Astrocyte (in vitro differentiated cells and primary cell): ENCODE measurements around the gene EMID1. TPM values are rescaled to one million over a fixed set of nuclear protein-coding genes. Genes with fewer than 3 reads are reported as not detected.

Source experiments
- DNase-seq: peaks from one replicate; pipeline ENCODE4 v3.0.0-alpha.2; 2010; ENCODE audit warnings: low read depth
- FAIRE-seq: peaks from 2 replicates; lab custom pipeline; 2011; peaks lifted over from hg19 to GRCh38; lab: Jason Lieb, UNC
- H2AFZ ChIP-seq: 2 replicates; pipeline ENCODE4 v1.6.0; 2012; ENCODE audit warnings: low read depth, low read length, inconsistent platforms
- H3K27ac ChIP-seq: 2 replicates; pipeline ENCODE4 v1.5.1; 2011; ENCODE audit warnings: low read depth, low read length, inconsistent platforms
- H3K27me3 ChIP-seq: 2 replicates; pipeline ENCODE4 v1.6.0; 2011; ENCODE audit warnings: low read length, inconsistent platforms; ENCODE audit not compliant: insufficient read depth
- H3K36me3 ChIP-seq: 2 replicates; pipeline ENCODE4 v1.5.1; 2011; ENCODE audit warnings: low read length, inconsistent platforms; ENCODE audit not compliant: insufficient read depth
- H3K4me1 ChIP-seq: 2 replicates; pipeline ENCODE4 v1.5.1; 2011; ENCODE audit warnings: low read length, inconsistent platforms; ENCODE audit not compliant: insufficient read depth
- H3K4me2 ChIP-seq: 2 replicates; pipeline ENCODE4 v1.6.0; 2012; ENCODE audit warnings: low read length, inconsistent platforms
- H3K4me3 ChIP-seq: 2 replicates; pipeline ENCODE4 v1.5.1; 2011; ENCODE audit warnings: low read depth, mild to moderate bottlenecking, low read length, inconsistent platforms; ENCODE audit not compliant: insufficient read depth
- H3K79me2 ChIP-seq: 2 replicates; pipeline ENCODE4 v1.6.0; 2012; ENCODE audit warnings: mild to moderate bottlenecking, low read length, inconsistent platforms; ENCODE audit not compliant: insufficient read depth
- H3K9ac ChIP-seq: 2 replicates; pipeline ENCODE4 v1.6.0; 2012; ENCODE audit warnings: mild to moderate bottlenecking, low read length, inconsistent platforms
- H3K9me3 ChIP-seq: 2 replicates; pipeline ENCODE4 v1.5.1; 2012; ENCODE audit warnings: low read depth, mild to moderate bottlenecking, low read length, inconsistent platforms; ENCODE audit not compliant: insufficient read depth
- H4K20me1 ChIP-seq: 2 replicates; pipeline ENCODE4 v1.6.0; 2012; ENCODE audit warnings: low read length, inconsistent platforms; ENCODE audit not compliant: insufficient read depth
- H3K27ac Mint-ChIP-seq: one replicate; pipeline ENCODE4 v1.8.0; 2021; ENCODE audit warnings: mild to moderate bottlenecking, mixed read lengths; ENCODE audit not compliant: unreplicated experiment
- H3K27me3 Mint-ChIP-seq: one replicate; pipeline ENCODE4 v1.8.0; 2021; ENCODE audit warnings: low read depth, mixed read lengths; ENCODE audit not compliant: unreplicated experiment
- H3K36me3 Mint-ChIP-seq: one replicate; pipeline ENCODE4 v1.8.0; 2021; ENCODE audit warnings: low read depth, mixed read lengths; ENCODE audit not compliant: unreplicated experiment
- H3K4me1 Mint-ChIP-seq: one replicate; pipeline ENCODE4 v1.8.0; 2021; ENCODE audit warnings: low read depth, mixed read lengths; ENCODE audit not compliant: unreplicated experiment
- H3K4me3 Mint-ChIP-seq: one replicate; pipeline ENCODE4 v1.8.0; 2021; ENCODE audit warnings: mild to moderate bottlenecking, moderate library complexity, mixed read lengths; ENCODE audit not compliant: unreplicated experiment
- H3K9me3 Mint-ChIP-seq: one replicate; pipeline ENCODE4 v1.8.0; 2021; ENCODE audit warnings: mild to moderate bottlenecking, mixed read lengths; ENCODE audit not compliant: unreplicated experiment
- CTCF ChIP-seq: IDR thresholded peaks from 2 replicates; pipeline ENCODE4 v1.5.1; 2011; ENCODE audit warnings: low read depth, mild to moderate bottlenecking, inconsistent platforms, low read length, moderate library complexity; ENCODE audit not compliant: insufficient read depth
- EZH2 ChIP-seq: IDR thresholded peaks from 2 replicates; pipeline ENCODE4 v1.6.1; 2012; ENCODE audit warnings: mild to moderate bottlenecking, low read length, inconsistent platforms; ENCODE audit not compliant: insufficient read depth
- total RNA-seq: library from RNA; stranded (reverse); gene quantifications from 2 replicates; pipeline ENCODE4 v1.2.1, GENCODE V29; 2021

The EMID1 gene
- total RNA-seq, 1 donor from 2014 or later: 0.34 TPM

DNA sequence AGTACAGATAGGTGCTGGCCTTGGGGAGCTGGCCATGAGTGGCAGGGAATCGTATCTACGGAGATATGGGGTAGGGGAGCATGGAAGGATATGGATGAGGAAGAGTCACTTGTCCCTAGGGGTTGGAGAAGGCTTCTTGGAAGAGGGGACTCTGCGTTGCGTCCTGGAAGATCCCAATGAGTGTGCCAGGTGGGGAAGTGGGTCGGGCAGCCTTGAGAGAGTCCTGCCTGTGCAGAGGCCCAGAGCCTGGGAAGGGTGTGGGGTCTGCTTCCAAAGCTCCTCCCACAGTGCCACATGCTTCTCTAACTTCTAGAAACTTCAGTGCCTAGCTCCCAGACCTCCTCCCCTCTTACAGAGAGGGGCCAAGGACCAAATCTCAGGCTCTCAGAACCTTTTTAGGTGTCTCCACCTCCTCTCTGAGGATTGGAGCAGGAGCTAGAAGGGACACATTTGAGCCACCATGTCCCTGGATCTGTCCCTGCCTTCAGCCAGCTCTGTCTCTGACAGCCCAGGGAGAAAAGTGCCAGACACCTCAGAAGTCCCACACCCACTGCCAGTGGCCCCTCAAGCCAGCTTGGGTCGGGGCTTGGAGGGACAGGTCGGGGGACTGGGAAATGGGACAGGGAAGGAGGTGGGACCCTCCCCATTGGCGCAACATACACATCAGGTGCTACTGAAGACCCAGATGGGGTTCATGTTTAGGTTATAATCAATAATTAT lies 51.1 kb downstream of the EMID1 start:
- Histone ChIP-seq H3K79me2 (no peaks in the 10 kb centered on the region), H2AFZ (no peak overlapping the region), H4K20me1 (peaks cover 5% of the 10 kb centered on the region), H3K4me3 (no peak overlapping the region), H3K27me3 (no peaks in the 10 kb centered on the region), H3K36me3 (no peaks in the 10 kb centered on the region), H3K9ac (no peak overlapping the region), H3K4me1 (no peaks in the 10 kb centered on the region), H3K4me2 (no peak overlapping the region), H3K9me3 (no peaks in the 10 kb centered on the region), H3K27ac (no peak overlapping the region)
- Mint-ChIP-seq H3K36me3 (peaks cover 8% of the 10 kb centered on the region), H3K9me3 (no peaks in the 10 kb centered on the region), H3K4me3 (no peak overlapping the region), H3K27me3 (peaks cover 9% of the 10 kb centered on the region), H3K27ac (no peak overlapping the region), H3K4me1 (no peaks in the 10 kb centered on the region)
- FAIRE-seq (no peak), DNase-seq (no peak)
- TF ChIP-seq EZH2 (no peak), CTCF (no peak)

GRCh38 chr22:29257751-29258181 lies 52.1 kb downstream of the EMID1 start:
- TF ChIP-seq EZH2: no peak
- no peak for TF ChIP-seq CTCF
- Mint-ChIP-seq H3K36me3 (peaks cover 10% of the 10 kb centered on the region), H3K27me3 (peaks cover 7% of the 10 kb centered on the region), H3K27ac (no peak overlapping the region), H3K4me3 (no peak overlapping the region), H3K4me1 (no peaks in the 10 kb centered on the region), H3K9me3 (no peaks in the 10 kb centered on the region)
- no peaks in the 10 kb centered on the region for H3K4me1 ChIP-seq
- H4K20me1 ChIP-seq: peaks cover 5% of the 10 kb centered on the region
- H3K4me2 ChIP-seq: no peak overlapping the region
- no peaks in the 10 kb centered on the region for H3K36me3 ChIP-seq
- no peak overlapping the region for H3K27ac ChIP-seq
- no peaks in the 10 kb centered on the region for H3K27me3 ChIP-seq
- H3K9me3 ChIP-seq: no peaks in the 10 kb centered on the region
- FAIRE-seq: no peak
- DNase-seq: no peak
- H2AFZ ChIP-seq: no peak overlapping the region
- H3K79me2 ChIP-seq: no peaks in the 10 kb centered on the region
- H3K4me3 ChIP-seq: no peak overlapping the region
- H3K9ac ChIP-seq: no peak overlapping the region
